DND-41 (cell line): ENCODE measurements around the gene SMARCC2.

Experiments
- EZH2 ChIP-seq: IDR thresholded peaks from 3 replicates; pipeline ENCODE4 v1.6.1; 2012; ENCODE audit warnings: borderline replicate concordance, low read depth, mild to moderate bottlenecking, moderate library complexity, low read length, inconsistent platforms; ENCODE audit not compliant: severe bottlenecking
- TF ChIP-seq, protein P1 (sequence below): IDR thresholded peaks from 2 replicates; pipeline ENCODE4 v1.5.1; 2012; ENCODE audit warnings: borderline replicate concordance, low read length, moderate library complexity, mild to moderate bottlenecking; ENCODE audit not compliant: poor library complexity, severe bottlenecking; ENCODE audit errors: extremely low read depth

DNA sequence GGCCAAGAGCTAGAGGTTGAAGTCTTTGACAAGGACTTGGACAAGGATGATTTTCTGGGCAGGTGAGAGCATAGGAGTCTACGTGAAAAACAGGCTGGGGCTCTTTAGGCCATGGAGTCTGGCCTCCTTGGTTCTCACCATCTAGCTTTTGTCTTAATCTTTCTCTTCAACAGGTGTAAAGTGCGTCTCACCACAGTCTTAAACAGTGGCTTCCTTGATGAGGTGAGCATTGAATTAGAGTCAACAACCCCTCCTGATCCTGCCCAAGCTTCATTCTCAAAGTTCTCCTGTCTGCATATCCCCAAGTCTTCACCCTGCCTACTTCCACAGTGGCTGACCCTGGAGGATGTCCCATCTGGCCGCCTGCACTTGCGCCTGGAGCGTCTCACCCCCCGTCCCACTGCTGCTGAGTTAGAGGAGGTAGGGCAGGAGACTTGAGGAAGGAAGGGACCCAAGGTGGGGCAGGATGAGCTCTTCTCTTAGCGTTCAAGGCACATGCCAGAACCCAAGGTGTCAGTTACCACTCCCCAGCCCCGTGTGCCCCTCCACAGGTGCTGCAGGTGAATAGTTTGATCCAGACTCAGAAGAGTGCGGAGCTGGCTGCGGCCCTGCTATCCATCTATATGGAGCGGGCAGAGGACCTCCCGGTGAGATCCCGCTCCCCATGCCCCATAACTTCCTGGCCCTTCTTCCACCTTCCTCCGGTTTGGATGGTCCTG, 51.3 kb downstream of the SMARCC2 start:
- TF ChIP-seq, protein P1, sequence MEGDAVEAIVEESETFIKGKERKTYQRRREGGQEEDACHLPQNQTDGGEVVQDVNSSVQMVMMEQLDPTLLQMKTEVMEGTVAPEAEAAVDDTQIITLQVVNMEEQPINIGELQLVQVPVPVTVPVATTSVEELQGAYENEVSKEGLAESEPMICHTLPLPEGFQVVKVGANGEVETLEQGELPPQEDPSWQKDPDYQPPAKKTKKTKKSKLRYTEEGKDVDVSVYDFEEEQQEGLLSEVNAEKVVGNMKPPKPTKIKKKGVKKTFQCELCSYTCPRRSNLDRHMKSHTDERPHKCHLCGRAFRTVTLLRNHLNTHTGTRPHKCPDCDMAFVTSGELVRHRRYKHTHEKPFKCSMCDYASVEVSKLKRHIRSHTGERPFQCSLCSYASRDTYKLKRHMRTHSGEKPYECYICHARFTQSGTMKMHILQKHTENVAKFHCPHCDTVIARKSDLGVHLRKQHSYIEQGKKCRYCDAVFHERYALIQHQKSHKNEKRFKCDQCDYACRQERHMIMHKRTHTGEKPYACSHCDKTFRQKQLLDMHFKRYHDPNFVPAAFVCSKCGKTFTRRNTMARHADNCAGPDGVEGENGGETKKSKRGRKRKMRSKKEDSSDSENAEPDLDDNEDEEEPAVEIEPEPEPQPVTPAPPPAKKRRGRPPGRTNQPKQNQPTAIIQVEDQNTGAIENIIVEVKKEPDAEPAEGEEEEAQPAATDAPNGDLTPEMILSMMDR, result no peak
- no peak for TF ChIP-seq EZH2
